ENCODE measurements around the gene CD63.
A peak's percentile ranks its signal among the peaks of the same experiment; 100 is the strongest.

Gene CD63

GRCh38 chr12:55720894-55721444 lies 7.8 kb downstream of the CD63 start:
- DNase-seq (ENCODE audit: low spot score), result no peak

- no peak for DNase-seq (ENCODE audit: low spot score)
These were observed 8.7 kb downstream of the CD63 start, which contains the start of gene RDH5 for GRCh38 chr12:55720071-55720564. Gene RDH5, plus strand, starts transcription at chr12:55720393. Its CDS starts 792 bp downstream, at chr12:55721185.

GRCh38 chr12:55719371-55719770 lies 9.4 kb downstream of the CD63 start:
- DNase-seq (ENCODE audit: low spot score), result no peak

GRCh38 chr12:55718624-55719275 lies 10.1 kb downstream of the CD63 start:
- DNase-seq (ENCODE audit: low spot score), result no peak

GRCh38 chr12:55718015-55718414 lies 10.8 kb downstream of the CD63 start:
- DNase-seq (ENCODE audit: low spot score), result no peak

GRCh38 chr12:55717011-55718007 lies 11.5 kb downstream of the CD63 start:
- DNase-seq (ENCODE audit: low spot score), result no peak

- no peak for DNase-seq (ENCODE audit: low spot score)
These were observed 12.2 kb downstream of the CD63 start for GRCh38 chr12:55716582-55716957.

GRCh38 chr12:55715833-55716581 lies 12.8 kb downstream of the CD63 start, which contains the start of gene BLOC1S1:
Gene BLOC1S1, plus strand, starts transcription at chr12:55716046. Its CDS starts 6 bp downstream, at chr12:55716052.
- DNase-seq (ENCODE audit: low spot score), result peak; percentile 95

GRCh38 chr12:55715169-55715764 lies 13.5 kb downstream of the CD63 start:
- DNase-seq (ENCODE audit: low spot score), result no peak

- no peak for DNase-seq (ENCODE audit: low spot score)
These were observed 15.1 kb downstream of the CD63 start for GRCh38 chr12:55713721-55714120.

- no peak for DNase-seq (ENCODE audit: low spot score)
These were observed 16.0 kb downstream of the CD63 start for GRCh38 chr12:55712700-55713415.

GRCh38 chr12:55711786-55712553 lies 16.8 kb downstream of the CD63 start:
- no peak for DNase-seq (ENCODE audit: low spot score)

GRCh38 chr12:55708695-55709233 lies 20.0 kb downstream of the CD63 start:
- DNase-seq (ENCODE audit: low spot score), result no peak

GRCh38 chr12:55707841-55708694 lies 20.7 kb downstream of the CD63 start, which contains the start of gene ITGA7:
Gene ITGA7, minus strand, starts transcription at chr12:55707904. Its CDS starts 222 bp downstream, at chr12:55707682.
- DNase-seq (ENCODE audit: low spot score), result no peak

GRCh38 chr12:55707219-55707671 lies 21.6 kb downstream of the CD63 start:
- no peak for DNase-seq (ENCODE audit: low spot score)

GRCh38 chr12:55706568-55707218 lies 22.1 kb downstream of the CD63 start:
- no peak for DNase-seq (ENCODE audit: low spot score)

GRCh38 chr12:55705782-55706402 lies 22.9 kb downstream of the CD63 start:
- no peak for DNase-seq (ENCODE audit: low spot score)
